ENCODE data around the gene DLK2. TPM values are rescaled to one million over a fixed set of nuclear protein-coding genes. Genes with fewer than 3 reads are reported as not detected.

DLK2 gene
- total and polyA plus RNA-seq, 2 experiments from 2014 or later, result 0.21 to 0.47 TPM

GRCh38 chr6:43500921-43501320 is 45.6 kb upstream of the DLK2 start:
- Histone ChIP-seq H3K27ac (ENCODE audit: low read depth) (no peak overlapping the region), H3K9me2 (ENCODE audit: insufficient read depth) (no peaks in the 10 kb centered on the region), H3K4me1 (ENCODE audit: insufficient read depth) (peaks cover 4% of the 10 kb centered on the region), H3K27me3 (ENCODE audit: insufficient read depth) (no peaks in the 10 kb centered on the region), H3F3A (replicated peaks; ENCODE audit: low read depth) (peaks cover 1% of the 10 kb centered on the region), H4K20me1 (replicated peaks; ENCODE audit: insufficient read depth) (peaks cover 6% of the 10 kb centered on the region), H3K4me3 (no peak overlapping the region), H2AFZ (no peak overlapping the region), H3K4me2 (no peak overlapping the region), H3K36me3 (ENCODE audit: insufficient read depth) (peaks cover 2% of the 10 kb centered on the region; the same call in 1 of the 2 replicates), H3K79me2 (replicated peaks; ENCODE audit: insufficient read depth) (peaks cover 4% of the 10 kb centered on the region; the same call in 1 of the 2 replicates)
- H3K9me3 Mint-ChIP-seq, result no peaks in the 10 kb centered on the region
- H3K36me3 Mint-ChIP-seq (ENCODE audit: low read depth), result peaks cover 61% of the 10 kb centered on the region
- H3K27me3 Mint-ChIP-seq (ENCODE audit: insufficient read depth, low read depth, poor library complexity), result peaks cover 9% of the 10 kb centered on the region
- TF ChIP-seq EZH2phosphoT487 (IDR thresholded peaks at IDR 0.05; ENCODE audit: unreplicated experiment), result no peak
- TF ChIP-seq CTCF (conservative IDR thresholded peaks at IDR 0.05; ENCODE audit: low read depth in 2 of 2), result no peak
- no peak for TF ChIP-seq ZNF462 (CRISPR knock-in tag; IDR thresholded peaks at IDR 0.05)
- no peak for TF ChIP-seq ZNF331 (CRISPR knock-in tag; IDR thresholded peaks at IDR 0.05; ENCODE audit: low read depth)
- no peak for TF ChIP-seq JUNB (IDR thresholded peaks at IDR 0.05; ENCODE audit: unreplicated experiment)
- TF ChIP-seq CREB1 (CRISPR knock-in tag; IDR thresholded peaks at IDR 0.05; ENCODE audit: low read depth), result no peak
- TF ChIP-seq POLR2AphosphoS5 (IDR thresholded peaks at IDR 0.05; ENCODE audit: low read depth), result no peak
- TF ChIP-seq ZNF114 (CRISPR knock-in tag; IDR thresholded peaks at IDR 0.05), result no peak
- no peak for TF ChIP-seq NANOG (IDR thresholded peaks at IDR 0.05; ENCODE audit: borderline replicate concordance)
- TF ChIP-seq EZH2 (IDR thresholded peaks at IDR 0.05; ENCODE audit: low read depth, unreplicated experiment), result no peak
- TF ChIP-seq ETS1 (IDR thresholded peaks at IDR 0.05), result no peak
- ATAC-seq (no peak), DNase-seq (ENCODE audit: low spot score) (no peak)
- H3K27ac Mint-ChIP-seq, result no peak overlapping the region
- H3K4me3 Mint-ChIP-seq, result no peak overlapping the region; the same call in 2 of the 3 replicates
- peaks cover 5% of the 10 kb centered on the region for H3K4me1 Mint-ChIP-seq

Measured in GM23338 (cell line).